ENCODE data around the gene HCAR2. TPM values are rescaled to one million over a fixed set of nuclear protein-coding genes. Genes with fewer than 3 reads are reported as not detected.
"Not testable (repeated sequence)": the region's sequence is repeated elsewhere in the genome, so short reads cannot be mapped to it uniquely, and the experiment has no call there.

HCAR2 gene
- total and polyA plus RNA-seq, 2 experiments from 2014 or later: 2.1 to 3.7 TPM

- not testable (repeated sequence) for H2AFZ ChIP-seq; H3K27me3 ChIP-seq; H3K9me2 ChIP-seq (replicated peaks; ENCODE audit: insufficient read depth); DNase-seq (ENCODE audit: low spot score); H4K20me1 ChIP-seq (ENCODE audit: insufficient read depth, poor library complexity, severe bottlenecking); H3K79me2 ChIP-seq; H3K36me3 ChIP-seq (replicated peaks; ENCODE audit: insufficient read depth, low read depth); H3K4me3 ChIP-seq; H3K9me3 ChIP-seq (ENCODE audit: low read depth)
- H3K4me2 ChIP-seq: peak overlapping the region; percentile 46
- peaks cover 21% of the 10 kb centered on the region for H3K4me1 ChIP-seq (ENCODE audit: insufficient read depth)
- 18% methylated on average over 4 of the region's 4 CpGs for WGBS (ENCODE audit: low lambda C conversion rate, missing lambda C conversion rate)
- H3K27ac ChIP-seq: peak overlapping the region; percentile 78
These were observed 1.7 kb downstream of the HCAR2 start for GRCh38 chr12:122701481-122701880.

DNA sequence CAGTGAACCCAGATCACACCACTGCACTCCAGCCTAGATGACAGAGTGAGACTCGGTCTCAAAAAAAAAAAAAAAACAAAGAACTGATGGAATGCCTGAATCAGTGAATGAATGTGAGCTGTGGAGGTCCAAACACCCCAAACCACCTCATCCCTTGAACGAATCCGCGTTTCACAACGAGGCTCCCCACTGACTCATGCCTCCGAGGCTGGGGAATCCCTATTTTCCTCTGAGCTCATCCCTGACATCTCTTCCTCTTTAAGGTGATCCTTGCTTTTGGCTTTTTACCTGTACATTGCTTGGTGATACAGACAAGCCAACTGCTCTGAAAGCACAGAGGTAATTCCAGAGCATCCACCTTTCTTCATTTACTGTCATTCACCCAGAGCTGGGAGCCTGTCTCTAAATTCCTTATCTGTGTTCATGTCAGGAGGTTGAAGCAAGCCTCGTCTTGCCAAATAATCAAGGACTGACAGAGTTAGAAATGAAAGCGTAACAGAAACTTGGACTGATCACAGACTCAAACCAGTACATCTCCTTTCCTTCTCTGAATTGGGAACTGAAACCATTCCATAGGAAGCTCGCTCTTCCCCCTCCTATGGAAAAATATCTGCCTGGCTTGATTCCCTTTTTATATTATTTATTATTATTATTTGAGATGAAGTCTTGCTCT is 3.0 kb downstream of the HCAR2 start:
- H3K27ac ChIP-seq: peak overlapping the region; percentile 78
- H3K4me2 ChIP-seq; H3K79me2 ChIP-seq; H3K9me3 ChIP-seq (ENCODE audit: low read depth); H3K4me3 ChIP-seq; DNase-seq (ENCODE audit: low spot score); H3K36me3 ChIP-seq (replicated peaks; ENCODE audit: insufficient read depth, low read depth); H4K20me1 ChIP-seq (ENCODE audit: insufficient read depth, poor library complexity, severe bottlenecking); H3K9me2 ChIP-seq (replicated peaks; ENCODE audit: insufficient read depth); H2AFZ ChIP-seq; H3K27me3 ChIP-seq: not testable (repeated sequence)
- H3K4me1 ChIP-seq (ENCODE audit: insufficient read depth): peaks cover 21% of the 10 kb centered on the region
- 83% methylated on average over 2 of the region's 9 CpGs for WGBS (ENCODE audit: low lambda C conversion rate, missing lambda C conversion rate)

DNA sequence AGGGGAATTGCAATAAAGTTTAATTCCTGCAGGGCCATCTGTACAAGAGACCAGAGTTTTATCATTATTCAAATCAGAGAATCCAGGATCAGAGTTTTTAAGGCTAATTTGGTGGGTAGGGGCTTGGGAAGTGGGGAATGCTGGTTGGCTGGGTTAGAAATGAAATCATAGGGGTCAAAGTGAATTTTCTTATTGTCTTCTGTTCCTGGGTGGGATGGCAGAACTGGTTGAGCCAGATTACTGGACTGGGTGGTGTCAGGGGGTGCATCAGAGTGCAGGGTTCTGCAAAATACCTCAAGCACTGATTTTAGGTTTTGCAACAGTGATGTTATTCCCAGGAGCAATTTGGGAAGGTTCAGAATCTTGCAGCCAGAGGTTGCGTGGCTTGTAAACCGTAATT is 6.2 kb downstream of the HCAR2 start:
- H3K4me3 ChIP-seq; H4K20me1 ChIP-seq (ENCODE audit: insufficient read depth, poor library complexity, severe bottlenecking); DNase-seq (ENCODE audit: low spot score); H3K9me3 ChIP-seq (ENCODE audit: low read depth); H3K9me2 ChIP-seq (replicated peaks; ENCODE audit: insufficient read depth); H3K36me3 ChIP-seq (replicated peaks; ENCODE audit: insufficient read depth, low read depth); H3K79me2 ChIP-seq; H3K27me3 ChIP-seq; H2AFZ ChIP-seq; H3K4me2 ChIP-seq: not testable (repeated sequence)
- H3K4me1 ChIP-seq (ENCODE audit: insufficient read depth): peaks cover 19% of the 10 kb centered on the region
- WGBS (ENCODE audit: low lambda C conversion rate, missing lambda C conversion rate): 63% methylated on average over 2 of the region's 2 CpGs
- H3K27ac ChIP-seq: peak overlapping the region; percentile 51

DNA sequence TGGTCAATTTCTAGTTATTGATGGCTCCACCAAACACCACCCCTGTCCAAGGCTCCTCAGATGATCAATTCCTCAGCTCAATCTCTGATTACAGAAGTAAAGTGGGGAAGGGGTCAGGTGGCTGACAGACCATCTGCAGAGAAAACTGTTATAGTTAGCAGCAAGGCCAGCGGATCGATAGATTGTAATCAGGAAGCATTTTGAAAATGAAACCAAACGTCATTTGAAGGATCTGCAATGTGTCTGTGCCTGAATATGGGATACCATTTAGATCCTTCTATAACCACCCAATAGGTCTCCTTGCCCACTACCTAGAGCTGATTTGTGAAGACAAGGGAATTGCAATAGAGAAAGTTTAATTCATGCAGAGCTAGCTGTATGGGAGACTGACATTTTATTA is 11.6 kb downstream of the HCAR2 start:
- no peaks in the 10 kb centered on the region for H4K20me1 ChIP-seq (ENCODE audit: insufficient read depth, poor library complexity, severe bottlenecking)
- TF ChIP-seq CTCF (IDR thresholded peaks at IDR 0.05; ENCODE audit: poor library complexity) (no peak), EZH2phosphoT487 (IDR thresholded peaks at IDR 0.05; ENCODE audit: low read depth, severe bottlenecking, unreplicated experiment) (no peak), EZH2 (IDR thresholded peaks at IDR 0.05; ENCODE audit: borderline replicate concordance) (no peak)
- no peak for DNase-seq (ENCODE audit: low spot score)
- H3K4me1 ChIP-seq (ENCODE audit: insufficient read depth): peaks cover under 1% of the 10 kb centered on the region
- H3K79me2 ChIP-seq: no peaks in the 10 kb centered on the region
- H3K27ac ChIP-seq: no peak overlapping the region
- H3K9me2 ChIP-seq (replicated peaks; ENCODE audit: insufficient read depth): no peaks in the 10 kb centered on the region
- no peak overlapping the region for H3K4me2 ChIP-seq
- WGBS (ENCODE audit: low lambda C conversion rate, missing lambda C conversion rate): 89% methylated on average over 3 of the region's 3 CpGs
- H3K27me3 ChIP-seq: no peaks in the 10 kb centered on the region
- H3K36me3 ChIP-seq (replicated peaks; ENCODE audit: insufficient read depth, low read depth): no peaks in the 10 kb centered on the region
- H3K4me3 ChIP-seq: no peak overlapping the region
- no peak overlapping the region for H2AFZ ChIP-seq
- no peaks in the 10 kb centered on the region for H3K9me3 ChIP-seq (ENCODE audit: low read depth)

- no peak for DNase-seq (ENCODE audit: low spot score)
- H3K79me2 ChIP-seq: no peaks in the 10 kb centered on the region
- no peaks in the 10 kb centered on the region for H3K9me2 ChIP-seq (replicated peaks; ENCODE audit: insufficient read depth)
- no peaks in the 10 kb centered on the region for H3K4me1 ChIP-seq (ENCODE audit: insufficient read depth)
- H3K9me3 ChIP-seq (ENCODE audit: low read depth): no peaks in the 10 kb centered on the region
- peak overlapping the region; percentile 40 for H3K27ac ChIP-seq
- no peaks in the 10 kb centered on the region for H4K20me1 ChIP-seq (ENCODE audit: insufficient read depth, poor library complexity, severe bottlenecking)
- H3K27me3 ChIP-seq: no peaks in the 10 kb centered on the region
- H3K36me3 ChIP-seq (replicated peaks; ENCODE audit: insufficient read depth, low read depth): no peaks in the 10 kb centered on the region
- H3K4me2 ChIP-seq: no peak overlapping the region
- TF ChIP-seq CTCF (IDR thresholded peaks at IDR 0.05; ENCODE audit: poor library complexity) (no peak), EZH2 (IDR thresholded peaks at IDR 0.05; ENCODE audit: borderline replicate concordance) (no peak), EZH2phosphoT487 (IDR thresholded peaks at IDR 0.05; ENCODE audit: low read depth, severe bottlenecking, unreplicated experiment) (no peak)
- H2AFZ ChIP-seq: no peak overlapping the region
- 74% methylated on average over 3 of the region's 3 CpGs for WGBS (ENCODE audit: low lambda C conversion rate, missing lambda C conversion rate)
- H3K4me3 ChIP-seq: no peak overlapping the region
These were observed 14.9 kb downstream of the HCAR2 start for GRCh38 chr12:122688291-122688690.
